Erythroblast (primary cell): Measurements from ENCODE around the gene MAP3K20.

Experiments
- DNase-seq, 2 experiments: peaks; one replicate each; lab custom pipeline; 2025; lab: John Stamatoyannopoulos, UW
- GATA1 ChIP-seq: IDR thresholded peaks from 2 replicates; pipeline ENCODE4 v1.6.1; 2011; ENCODE audit warnings: low read depth, mild to moderate bottlenecking, control low read depth, low read length, moderate library complexity
- POLR2A ChIP-seq: IDR thresholded peaks from 2 replicates; pipeline ENCODE4 v1.6.1; 2011; ENCODE audit warnings: mild to moderate bottlenecking, low read length

Gene MAP3K20

DNA sequence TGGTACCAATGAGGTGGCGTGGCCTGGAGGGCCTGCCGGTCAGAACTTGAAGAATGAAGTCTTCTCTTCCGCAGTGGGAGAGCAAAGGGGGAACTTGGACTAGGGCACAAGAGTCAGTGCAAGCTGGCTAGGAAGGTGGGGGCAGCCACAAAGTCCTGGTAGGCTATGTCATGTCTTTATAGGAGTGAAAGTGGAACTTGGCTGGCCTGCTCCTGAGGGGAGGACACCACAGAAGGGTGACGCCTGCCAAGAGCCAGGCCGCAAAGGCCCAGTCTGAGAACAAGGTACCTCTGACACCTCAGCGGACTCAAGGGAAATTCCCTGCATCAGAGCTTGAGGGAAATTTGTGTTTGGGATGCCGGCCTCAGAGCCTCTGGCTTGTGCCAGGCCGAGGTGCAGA is 32.2 kb upstream of the MAP3K20 start:
- TF ChIP-seq POLR2A (no peak), GATA1 (no peak)
- no peak for DNase-seq

DNA sequence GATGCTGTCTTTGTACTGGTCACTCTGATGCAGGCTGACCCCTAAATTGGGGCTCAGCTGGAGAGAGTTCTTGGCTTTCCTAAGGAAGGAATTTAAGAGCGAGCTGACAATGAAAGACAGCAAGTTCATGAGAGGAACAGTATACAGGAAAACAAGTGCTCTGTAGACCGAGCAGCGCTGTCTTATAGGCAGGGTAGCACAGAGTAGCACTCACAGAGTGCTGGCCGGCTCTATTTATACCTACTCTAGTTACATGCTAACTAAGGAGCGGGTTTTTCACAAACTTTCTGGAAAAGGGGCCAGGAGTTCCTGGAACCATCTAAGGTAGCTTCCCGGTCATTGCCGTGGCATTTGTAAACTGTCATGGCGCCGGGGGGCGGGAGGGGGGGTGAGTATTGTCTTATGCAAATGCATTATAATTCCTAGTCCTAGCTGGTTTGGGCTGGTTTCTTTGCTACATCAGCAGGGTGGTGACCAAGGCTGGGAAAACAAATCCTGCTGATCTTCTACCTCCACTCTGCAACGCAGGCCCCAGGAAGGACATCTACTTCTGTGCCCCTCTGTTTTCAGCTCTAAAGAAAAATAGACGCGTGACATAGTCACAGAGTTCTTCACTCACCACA is 31.6 kb upstream of the MAP3K20 start:
- DNase-seq: no peak
- no peak for TF ChIP-seq POLR2A
- no peak for TF ChIP-seq GATA1

DNA sequence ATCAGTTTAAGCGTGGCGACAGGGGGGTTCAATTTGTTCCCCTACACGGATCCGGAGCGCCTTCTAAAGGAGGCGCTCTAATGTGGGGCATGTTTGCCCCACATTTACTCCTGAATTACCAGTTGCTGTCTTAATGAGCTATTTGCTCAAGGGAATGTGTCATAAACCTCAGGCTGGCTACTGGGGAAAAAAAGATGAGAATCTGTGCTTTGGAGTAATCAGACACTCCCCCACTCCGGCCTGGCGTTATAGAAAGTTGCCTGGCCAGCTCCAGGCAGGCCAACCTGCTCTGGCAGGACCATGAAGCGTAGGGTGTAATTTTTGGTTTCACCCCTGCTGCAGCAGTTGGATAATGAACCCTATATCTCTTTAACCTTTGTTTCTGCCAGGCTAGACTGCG is 31.0 kb upstream of the MAP3K20 start:
- no peak for DNase-seq
- no peak for TF ChIP-seq POLR2A
- TF ChIP-seq GATA1: no peak

- TF ChIP-seq GATA1 (no peak), POLR2A (no peak)
- DNase-seq: no peak
Observed at GRCh38 chr2:173045181-173045580, 30.5 kb upstream of the MAP3K20 start.

- DNase-seq: peak in 1 of 2 experiments; percentile 30
- TF ChIP-seq POLR2A: no peak
- no peak for TF ChIP-seq GATA1
Observed at GRCh38 chr2:173048522-173048896, 27.1 kb upstream of the MAP3K20 start.

GRCh38 chr2:173048897-173049661 is 26.6 kb upstream of the MAP3K20 start:
- TF ChIP-seq GATA1: no peak
- TF ChIP-seq POLR2A: no peak
- peak in 1 of 2 experiments; percentile 59 for DNase-seq

DNA sequence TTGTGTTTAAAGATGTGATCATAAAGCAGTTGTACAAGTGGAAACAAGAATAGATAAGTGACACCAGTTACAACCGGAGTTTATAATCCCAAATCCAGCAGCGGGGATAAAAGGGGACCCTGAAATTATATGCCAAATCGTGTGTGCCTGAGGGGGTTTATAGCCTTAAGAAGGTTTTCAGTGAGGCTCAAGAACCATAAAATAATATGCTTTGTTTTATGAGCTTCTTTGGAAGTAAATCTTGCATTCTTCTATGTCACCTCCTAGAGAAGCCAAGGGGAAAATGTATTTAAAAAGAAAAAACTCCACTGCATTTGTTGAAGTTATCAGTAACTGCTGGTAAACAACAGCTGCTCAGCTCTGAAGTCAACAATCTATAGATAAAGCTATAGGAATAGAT is 25.8 kb upstream of the MAP3K20 start:
- TF ChIP-seq POLR2A (no peak), GATA1 (no peak)

GRCh38 chr2:173050684-173051083 is 25.0 kb upstream of the MAP3K20 start:
- no peak for TF ChIP-seq GATA1
- DNase-seq: no peak

More for the DNA sequence above, 25.8 kb upstream of the MAP3K20 start:
- DNase-seq: no peak

GRCh38 chr2:173051463-173052215 is 24.0 kb upstream of the MAP3K20 start:
- DNase-seq: no peak
- TF ChIP-seq GATA1 (no peak), POLR2A (no peak)

DNA sequence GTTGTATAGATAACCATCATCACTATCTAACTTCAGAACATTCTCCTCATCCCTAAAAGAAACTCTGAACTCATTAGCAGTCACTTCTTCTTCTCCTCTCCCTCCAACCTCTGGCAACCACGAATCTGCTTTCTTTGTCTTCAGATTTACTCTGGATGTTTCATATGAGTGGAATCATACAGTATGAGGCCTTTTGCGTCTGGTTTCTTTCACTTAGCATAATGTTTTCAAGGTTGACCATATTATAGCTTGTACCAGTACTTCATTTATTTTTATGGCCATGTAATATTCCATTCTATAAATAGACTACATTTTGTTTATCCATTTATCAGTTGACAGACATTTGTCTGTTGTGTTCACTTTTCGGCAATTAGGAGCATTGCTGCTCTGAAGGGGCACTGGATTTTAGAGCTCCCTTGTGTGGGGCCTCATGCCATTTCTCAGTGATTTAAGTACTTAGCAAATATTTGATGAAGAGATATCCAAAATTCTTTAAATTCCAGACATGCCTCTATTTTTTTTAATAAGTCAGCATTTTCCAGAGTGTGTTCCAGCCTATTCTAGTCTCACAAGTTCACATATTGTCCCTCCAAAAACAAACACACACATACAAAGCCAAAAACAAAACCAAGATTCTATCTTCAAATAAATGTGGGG is 22.5 kb upstream of the MAP3K20 start:
- TF ChIP-seq POLR2A: no peak
- TF ChIP-seq GATA1: no peak
- no peak for DNase-seq

- TF ChIP-seq GATA1 (no peak), POLR2A (no peak)
- DNase-seq: no peak
Observed at GRCh38 chr2:173054466-173054865, 21.2 kb upstream of the MAP3K20 start.

DNA sequence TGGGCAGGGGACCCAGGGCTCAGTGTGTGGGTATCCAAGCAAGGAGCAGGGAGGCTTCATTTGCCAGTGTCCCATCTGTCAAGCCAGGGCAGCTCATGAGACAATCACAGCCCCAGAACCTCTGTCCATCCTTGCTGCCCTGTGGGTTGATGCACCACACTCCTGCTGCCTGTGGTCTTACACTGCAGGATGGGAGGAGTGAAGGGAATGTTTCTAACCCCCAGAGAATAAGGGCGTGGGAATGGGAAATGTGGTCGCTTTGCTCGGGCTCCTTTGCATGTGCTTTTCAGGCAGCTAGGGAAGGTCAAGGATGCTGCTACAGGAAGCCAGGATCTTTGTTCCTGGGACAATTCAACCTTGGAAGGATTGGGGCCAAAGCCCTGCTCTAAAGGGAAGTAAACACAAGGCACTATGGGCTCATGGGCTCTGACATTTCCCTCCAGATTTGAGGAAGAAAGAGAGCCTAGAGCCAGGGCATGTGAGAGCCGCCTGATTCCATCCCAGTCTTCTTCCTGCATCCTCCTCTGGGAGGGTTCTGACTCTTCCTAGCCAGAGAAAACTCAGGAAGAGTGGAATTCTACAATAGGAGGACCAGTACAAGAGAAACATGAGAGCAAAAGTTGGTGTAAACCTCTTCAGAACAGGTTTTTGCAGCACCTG is 18.8 kb upstream of the MAP3K20 start:
- TF ChIP-seq GATA1: no peak
- no peak for TF ChIP-seq POLR2A
- DNase-seq: no peak

DNA sequence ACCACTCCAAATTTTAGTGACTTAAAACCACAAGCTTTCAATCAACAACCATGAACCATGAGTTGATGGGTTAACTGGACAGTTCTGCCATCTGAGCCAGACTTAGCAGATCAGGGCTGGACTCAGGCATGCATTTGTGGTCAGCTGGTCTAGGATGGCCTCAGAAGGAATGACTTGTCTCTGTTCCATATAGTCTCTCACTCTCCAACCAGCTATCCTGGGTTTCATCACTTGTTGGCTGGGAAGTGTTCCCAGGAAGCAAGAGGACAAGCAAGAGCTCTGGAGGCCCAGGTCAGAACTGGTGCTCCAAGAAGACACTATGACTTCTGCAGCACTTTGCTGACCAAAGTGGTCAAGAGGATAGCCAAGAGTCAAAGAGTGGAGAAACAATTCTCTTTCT is 17.5 kb upstream of the MAP3K20 start:
- TF ChIP-seq GATA1: no peak
- no peak for TF ChIP-seq POLR2A
- no peak for DNase-seq

DNA sequence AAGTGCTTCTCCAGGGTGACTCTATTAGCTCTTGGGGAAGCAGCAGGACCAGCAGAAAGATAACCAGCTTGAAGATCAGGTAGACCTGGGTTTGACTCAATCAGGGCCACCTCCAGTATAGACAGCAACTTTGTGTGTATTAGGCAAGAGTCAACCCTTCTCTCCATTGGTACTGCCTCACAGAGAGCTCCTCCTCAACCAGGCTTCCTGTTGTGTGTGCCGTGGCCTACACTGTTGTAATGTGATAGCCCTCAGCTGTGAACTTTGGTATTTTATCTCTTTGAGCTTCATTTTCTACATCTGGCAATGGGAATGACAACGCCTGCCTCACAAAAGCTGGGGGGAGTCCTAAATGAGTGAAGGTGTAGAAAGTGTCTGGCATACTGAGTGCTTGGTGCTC is 17.0 kb upstream of the MAP3K20 start:
- DNase-seq: no peak
- TF ChIP-seq GATA1 (no peak), POLR2A (no peak)
